Measurements from ENCODE around the gene LYPLA2.

DNA sequence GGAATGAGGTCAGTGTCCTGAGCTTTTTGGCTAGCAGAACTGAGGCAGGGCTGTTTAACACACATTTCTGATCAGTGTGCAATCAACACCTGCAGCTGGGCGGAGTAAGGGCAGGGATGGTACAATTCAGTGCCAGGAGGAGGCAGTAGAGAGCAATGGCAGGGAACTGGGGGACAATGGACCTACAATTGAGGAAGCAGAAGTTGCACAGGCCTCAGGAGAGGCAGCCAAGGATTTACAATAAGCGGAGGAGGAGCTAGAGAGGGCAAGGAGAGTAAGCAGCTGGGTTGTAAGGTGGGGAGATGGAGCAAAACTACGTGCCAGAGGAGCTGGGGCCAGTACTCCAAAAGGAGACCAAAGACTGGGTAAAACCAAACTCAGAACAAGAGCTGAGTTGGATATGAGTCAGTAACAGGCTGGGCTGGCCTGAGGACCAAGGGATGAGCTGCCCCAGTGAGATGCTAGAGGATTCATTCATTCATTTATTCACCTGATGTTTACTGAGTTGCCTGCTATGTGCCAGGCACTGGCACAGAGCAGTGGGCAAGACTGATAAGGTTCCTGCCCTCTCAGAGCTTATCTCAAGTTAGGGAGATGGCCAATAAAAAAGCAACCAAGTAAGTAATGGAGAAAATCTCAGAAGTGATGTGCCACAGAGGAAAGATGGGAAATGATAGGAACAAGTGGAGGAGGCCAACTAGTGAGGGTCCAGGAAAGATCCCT lies 20.0 kb downstream of the LYPLA2 start:
- TF ChIP-seq, protein P1, sequence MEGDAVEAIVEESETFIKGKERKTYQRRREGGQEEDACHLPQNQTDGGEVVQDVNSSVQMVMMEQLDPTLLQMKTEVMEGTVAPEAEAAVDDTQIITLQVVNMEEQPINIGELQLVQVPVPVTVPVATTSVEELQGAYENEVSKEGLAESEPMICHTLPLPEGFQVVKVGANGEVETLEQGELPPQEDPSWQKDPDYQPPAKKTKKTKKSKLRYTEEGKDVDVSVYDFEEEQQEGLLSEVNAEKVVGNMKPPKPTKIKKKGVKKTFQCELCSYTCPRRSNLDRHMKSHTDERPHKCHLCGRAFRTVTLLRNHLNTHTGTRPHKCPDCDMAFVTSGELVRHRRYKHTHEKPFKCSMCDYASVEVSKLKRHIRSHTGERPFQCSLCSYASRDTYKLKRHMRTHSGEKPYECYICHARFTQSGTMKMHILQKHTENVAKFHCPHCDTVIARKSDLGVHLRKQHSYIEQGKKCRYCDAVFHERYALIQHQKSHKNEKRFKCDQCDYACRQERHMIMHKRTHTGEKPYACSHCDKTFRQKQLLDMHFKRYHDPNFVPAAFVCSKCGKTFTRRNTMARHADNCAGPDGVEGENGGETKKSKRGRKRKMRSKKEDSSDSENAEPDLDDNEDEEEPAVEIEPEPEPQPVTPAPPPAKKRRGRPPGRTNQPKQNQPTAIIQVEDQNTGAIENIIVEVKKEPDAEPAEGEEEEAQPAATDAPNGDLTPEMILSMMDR (IDR thresholded peaks at IDR 0.05), result peak; percentile 14 to 35 (median 23)
- TF ChIP-seq POLR2A (IDR thresholded peaks at IDR 0.05), result no peak
